HG03558 (cell line): ENCODE measurements around the gene ILF3.

ENCODE experiments used
- ATAC-seq: cut with Tn5 transposase; IDR thresholded peaks from one replicate; pipeline ENCODE4 v1.9.1; 2021; ENCODE audit warnings: moderate number of reproducible peaks; ENCODE audit not compliant: unreplicated experiment; ENCODE audit errors: extremely low read depth

The ILF3 gene

DNA sequence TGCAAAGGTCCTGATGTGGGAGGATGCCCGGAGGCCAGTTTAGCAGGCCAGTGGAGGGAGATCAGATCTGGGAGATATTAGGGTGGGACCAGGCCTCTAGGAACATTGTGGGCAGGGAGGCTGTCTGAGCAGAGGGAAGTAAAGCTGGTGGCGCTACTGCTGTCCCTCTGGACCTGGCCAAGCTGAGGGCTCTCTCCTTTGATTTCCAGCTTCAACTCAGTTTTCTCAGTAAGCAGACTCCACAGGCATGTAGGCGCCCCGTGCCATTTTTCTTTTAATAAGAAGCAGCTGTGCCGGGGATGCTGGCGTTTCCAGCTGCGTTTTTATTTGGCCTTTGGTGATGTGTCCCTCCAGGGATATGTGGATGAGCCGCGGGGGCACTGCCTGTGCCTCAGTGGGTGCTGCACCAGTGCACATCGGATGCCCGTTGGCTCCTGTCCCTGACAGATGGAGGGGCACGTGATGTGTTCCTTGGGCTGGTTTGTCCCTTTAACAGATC is 70.5 kb downstream of the ILF3 start:
- no peak for ATAC-seq

DNA sequence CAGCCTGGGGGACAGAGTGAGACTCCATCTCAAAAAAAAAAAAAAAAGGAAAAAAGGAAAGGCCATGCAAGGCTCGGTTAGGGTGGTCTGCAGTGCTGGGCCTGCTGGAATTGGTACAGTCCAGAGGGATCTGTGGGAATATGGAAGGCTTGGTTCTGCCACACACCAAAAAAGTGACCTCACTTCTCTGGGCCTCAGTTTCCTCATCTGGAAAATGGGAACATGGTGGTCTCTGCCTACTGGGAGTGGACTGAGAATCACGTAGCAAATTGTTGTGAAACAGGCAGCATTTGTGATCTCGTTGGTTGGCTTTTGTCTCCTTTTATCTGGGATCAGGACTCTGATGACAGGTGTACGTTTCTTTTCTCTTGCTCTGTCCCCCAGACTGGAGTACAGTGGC is 71.3 kb downstream of the ILF3 start:
- no peak for ATAC-seq

DNA sequence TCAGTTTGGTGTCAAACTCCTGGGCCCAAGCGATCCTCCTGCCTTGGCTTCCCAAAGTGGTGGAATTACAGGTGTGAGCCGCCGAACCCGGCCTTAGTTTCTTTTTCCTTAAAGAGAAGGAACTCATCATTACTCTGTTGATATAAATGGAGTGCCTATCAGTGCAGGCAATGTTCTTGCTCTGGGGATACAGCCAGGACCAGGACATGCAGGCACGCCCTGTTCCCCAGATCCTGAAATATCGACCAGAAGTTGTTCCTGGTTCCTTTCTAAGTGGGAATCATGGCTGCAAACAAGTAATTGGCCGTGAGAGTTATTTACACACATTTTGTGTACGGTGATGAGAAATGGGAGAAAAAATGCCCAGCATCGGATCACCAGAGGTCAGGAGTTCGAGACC is 72.1 kb downstream of the ILF3 start:
- ATAC-seq: no peak

GRCh38 chr19:10727685-10728201 is 73.6 kb downstream of the ILF3 start:
- no peak for ATAC-seq

GRCh38 chr19:10729411-10729810 is 75.3 kb downstream of the ILF3 start:
- ATAC-seq: no peak

DNA sequence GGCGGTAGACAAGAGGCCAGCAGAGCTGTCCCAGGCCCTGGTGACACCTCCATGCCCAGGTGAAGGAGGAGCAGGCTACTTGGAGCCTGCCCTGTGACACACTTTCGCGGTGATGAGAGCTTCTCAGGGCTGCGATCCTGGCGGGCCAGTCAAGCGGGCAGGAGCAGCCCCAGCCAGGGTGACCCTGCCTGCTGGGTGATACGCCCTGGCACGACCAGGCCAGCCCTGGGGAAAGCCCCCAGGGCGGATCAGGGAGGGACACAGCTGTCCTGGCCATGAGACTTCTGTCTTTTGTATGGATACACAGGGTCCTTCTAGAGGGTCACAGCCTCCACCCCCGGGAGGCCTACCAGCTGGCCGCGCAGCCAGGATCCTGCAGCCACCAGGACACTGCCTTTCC is 76.8 kb downstream of the ILF3 start:
- ATAC-seq: no peak

- ATAC-seq: no peak
Observed at GRCh38 chr19:10735741-10736140, 81.6 kb downstream of the ILF3 start.

DNA sequence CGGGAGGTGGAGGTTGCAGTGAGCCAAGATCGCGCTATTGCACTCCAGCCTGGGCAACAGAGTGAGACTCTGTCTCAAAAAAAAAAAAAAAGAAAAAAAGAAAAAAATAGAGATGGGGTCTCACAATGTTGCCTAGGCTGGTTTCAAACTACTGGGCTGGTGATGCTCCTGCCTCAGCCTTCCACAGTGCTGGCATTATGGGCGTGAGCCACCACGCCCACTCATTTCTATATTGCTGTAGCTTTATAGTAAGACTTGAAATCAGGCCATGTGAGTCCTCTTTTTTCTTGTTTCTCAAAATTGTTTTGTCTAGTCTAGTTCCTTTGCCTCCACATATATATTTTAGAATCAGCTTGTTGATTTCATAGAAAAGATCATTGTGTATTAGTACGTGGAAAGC is 82.0 kb downstream of the ILF3 start:
- ATAC-seq: no peak

DNA sequence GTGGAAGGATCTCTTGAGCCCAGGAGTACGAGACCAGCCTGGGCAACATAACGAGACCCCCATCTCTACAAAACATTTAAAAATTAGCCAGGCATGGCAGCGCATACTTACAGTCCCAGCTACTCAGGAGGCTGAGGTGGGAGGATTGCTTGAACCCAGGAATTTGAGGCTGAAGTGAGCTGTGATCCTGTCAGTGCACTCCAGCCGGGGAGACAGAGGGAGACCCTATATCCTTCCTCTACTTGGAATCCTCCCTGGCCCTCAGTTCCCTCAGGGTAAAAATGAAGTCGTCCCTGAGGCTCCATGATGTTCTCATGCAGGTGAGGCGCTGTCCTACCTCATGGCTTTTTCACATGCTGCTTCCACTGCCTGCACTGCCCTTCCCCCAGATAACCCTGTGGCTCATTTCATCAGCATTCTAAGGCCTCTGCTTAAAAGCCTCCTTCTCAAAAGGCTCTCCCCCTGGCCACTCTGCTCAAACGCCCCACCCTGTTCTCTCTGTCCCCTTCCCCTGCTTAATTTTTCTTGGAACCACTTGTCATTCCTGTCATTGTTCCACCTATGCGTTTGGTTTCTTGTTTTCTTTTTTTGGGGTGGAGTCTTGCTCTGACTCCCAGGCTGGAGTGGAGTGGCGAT is 82.9 kb downstream of the ILF3 start:
- ATAC-seq: no peak

DNA sequence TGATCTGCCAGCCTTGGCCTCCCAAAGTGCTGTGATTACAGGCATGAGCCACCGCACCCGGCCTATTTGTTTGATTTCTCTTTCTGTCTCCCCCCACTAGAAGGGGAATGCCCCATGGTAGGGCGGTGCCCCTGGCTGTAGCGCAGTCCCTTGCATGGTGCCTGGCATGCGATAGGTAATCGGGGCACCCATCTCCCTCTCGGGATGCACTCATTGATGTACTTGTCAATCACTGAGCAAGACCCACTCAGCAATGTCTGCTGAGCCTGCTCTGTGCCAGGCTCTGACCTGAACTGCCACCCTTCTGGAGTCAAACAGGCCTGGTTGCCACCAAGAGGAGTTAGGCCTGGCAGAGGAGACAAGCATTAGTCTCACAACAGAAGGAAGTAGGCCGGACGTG is 83.6 kb downstream of the ILF3 start:
- ATAC-seq: no peak

DNA sequence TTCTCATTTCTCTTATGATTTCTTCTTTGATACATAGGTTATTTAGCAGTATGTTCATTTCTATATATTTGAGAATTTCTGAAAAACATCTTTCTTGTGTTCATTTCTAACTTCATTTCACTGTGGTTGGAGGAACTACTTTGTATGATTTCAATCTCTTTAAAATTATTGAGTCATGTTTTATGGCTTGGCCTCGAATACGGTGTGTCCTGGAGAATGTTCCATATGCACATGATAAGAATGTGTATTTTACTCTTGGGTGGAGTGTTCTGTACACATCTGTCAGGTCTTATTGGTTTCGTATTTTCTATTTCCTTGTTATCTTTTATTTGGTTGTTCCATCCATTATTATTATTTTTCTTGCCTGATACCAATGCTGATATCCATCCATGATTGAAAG is 86.7 kb downstream of the ILF3 start:
- ATAC-seq: no peak
